Osteocyte (in vitro differentiated cells): ENCODE measurements around the gene NFE2L3. TPM values are rescaled to one million over a fixed set of nuclear protein-coding genes. Genes with fewer than 3 reads are reported as not detected.

ENCODE experiments used
- DNase-seq: peaks from one replicate; pipeline ENCODE4 v3.0.0; 2021; ENCODE audit warnings: mixed read lengths; ENCODE audit not compliant: unreplicated experiment; ENCODE audit errors: extremely low spot score
- H3K27ac Mint-ChIP-seq: one replicate; pipeline ENCODE4 v1.8.0; 2021; ENCODE audit warnings: mild to moderate bottlenecking, mixed read lengths; ENCODE audit not compliant: unreplicated experiment
- H3K27me3 Mint-ChIP-seq: one replicate; pipeline ENCODE4 v1.8.0; 2021; ENCODE audit warnings: mixed read lengths; ENCODE audit not compliant: unreplicated experiment
- H3K36me3 Mint-ChIP-seq: one replicate; pipeline ENCODE4 v1.8.0; 2021; ENCODE audit warnings: mixed read lengths; ENCODE audit not compliant: unreplicated experiment
- H3K4me1 Mint-ChIP-seq: one replicate; pipeline ENCODE4 v1.8.0; 2021; ENCODE audit warnings: mixed read lengths; ENCODE audit not compliant: unreplicated experiment
- H3K4me3 Mint-ChIP-seq: one replicate; pipeline ENCODE4 v1.8.0; 2021; ENCODE audit warnings: mild to moderate bottlenecking, moderate library complexity, mixed read lengths; ENCODE audit not compliant: unreplicated experiment
- H3K9me3 Mint-ChIP-seq: one replicate; pipeline ENCODE4 v1.8.0; 2021; ENCODE audit warnings: mixed read lengths; ENCODE audit not compliant: unreplicated experiment
- long read RNA-seq: library from polyadenylated mRNA; unstranded; transcript quantifications from one replicate; pipeline ENCODE4 v2.0.0, GENCODE V29; 2021
- total RNA-seq: library from RNA; stranded (reverse); gene quantifications from 2 replicates; pipeline ENCODE4 v1.2.1, GENCODE V29; 2021
- TF ChIP-seq, protein P1 (sequence below): fragments of 200-600 bp; sonication (generic); IDR thresholded peaks from 2 replicates; pipeline ENCODE4 v1.5.0; 2021; ENCODE audit warnings: antibody characterized with exemption, mild to moderate bottlenecking, moderate library complexity

NFE2L3 gene, protein sequence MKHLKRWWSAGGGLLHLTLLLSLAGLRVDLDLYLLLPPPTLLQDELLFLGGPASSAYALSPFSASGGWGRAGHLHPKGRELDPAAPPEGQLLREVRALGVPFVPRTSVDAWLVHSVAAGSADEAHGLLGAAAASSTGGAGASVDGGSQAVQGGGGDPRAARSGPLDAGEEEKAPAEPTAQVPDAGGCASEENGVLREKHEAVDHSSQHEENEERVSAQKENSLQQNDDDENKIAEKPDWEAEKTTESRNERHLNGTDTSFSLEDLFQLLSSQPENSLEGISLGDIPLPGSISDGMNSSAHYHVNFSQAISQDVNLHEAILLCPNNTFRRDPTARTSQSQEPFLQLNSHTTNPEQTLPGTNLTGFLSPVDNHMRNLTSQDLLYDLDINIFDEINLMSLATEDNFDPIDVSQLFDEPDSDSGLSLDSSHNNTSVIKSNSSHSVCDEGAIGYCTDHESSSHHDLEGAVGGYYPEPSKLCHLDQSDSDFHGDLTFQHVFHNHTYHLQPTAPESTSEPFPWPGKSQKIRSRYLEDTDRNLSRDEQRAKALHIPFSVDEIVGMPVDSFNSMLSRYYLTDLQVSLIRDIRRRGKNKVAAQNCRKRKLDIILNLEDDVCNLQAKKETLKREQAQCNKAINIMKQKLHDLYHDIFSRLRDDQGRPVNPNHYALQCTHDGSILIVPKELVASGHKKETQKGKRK
- total RNA-seq = 0.55 and 0.78 TPM in 2 replicates
- long read RNA-seq = 0 reads

DNA sequence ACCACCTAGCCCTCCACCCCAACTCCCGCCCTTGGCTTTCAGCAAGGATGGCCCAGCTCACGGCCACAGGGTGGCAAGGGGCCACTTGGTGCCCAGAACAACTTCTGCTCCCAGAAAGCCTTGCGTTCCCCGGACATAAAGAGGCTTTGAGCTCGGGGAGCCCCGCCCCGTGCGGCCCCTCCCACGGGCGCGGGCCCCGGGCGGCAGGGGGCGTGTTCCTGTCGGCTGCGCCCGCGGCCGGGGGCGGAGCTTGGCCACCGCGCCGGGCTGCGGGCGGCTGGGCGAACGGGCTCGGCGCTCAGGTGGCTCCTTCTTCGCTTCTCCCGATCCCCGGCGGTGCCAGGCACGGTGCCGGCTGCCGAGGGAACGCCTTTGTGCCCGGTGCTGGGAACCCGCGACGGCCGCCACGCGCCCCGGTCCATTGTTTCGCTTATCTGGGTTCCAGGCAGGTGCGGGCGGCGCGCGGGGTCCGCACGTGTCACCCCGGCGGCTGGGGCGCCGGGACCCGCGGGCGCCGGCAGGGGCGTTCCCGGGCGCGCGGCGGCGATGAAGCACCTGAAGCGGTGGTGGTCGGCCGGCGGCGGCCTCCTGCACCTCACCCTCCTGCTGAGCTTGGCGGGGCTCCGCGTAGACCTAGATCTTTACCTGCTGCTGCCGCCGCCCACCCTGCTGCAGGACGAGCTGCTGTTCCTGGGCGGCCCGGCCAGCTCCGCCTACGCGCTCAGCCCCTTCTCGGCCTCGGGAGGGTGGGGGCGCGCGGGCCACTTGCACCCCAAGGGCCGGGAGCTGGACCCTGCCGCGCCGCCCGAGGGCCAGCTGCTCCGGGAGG lies at the start of gene NFE2L3:
TSS of gene NFE2L3 (plus strand) at position 246 of the 829 bp plus-strand sequence. CDS start at position 547, 301 bp downstream.
- H3K9me3 Mint-ChIP-seq = no peaks in the 10 kb centered on the region
- TF ChIP-seq, protein P1, sequence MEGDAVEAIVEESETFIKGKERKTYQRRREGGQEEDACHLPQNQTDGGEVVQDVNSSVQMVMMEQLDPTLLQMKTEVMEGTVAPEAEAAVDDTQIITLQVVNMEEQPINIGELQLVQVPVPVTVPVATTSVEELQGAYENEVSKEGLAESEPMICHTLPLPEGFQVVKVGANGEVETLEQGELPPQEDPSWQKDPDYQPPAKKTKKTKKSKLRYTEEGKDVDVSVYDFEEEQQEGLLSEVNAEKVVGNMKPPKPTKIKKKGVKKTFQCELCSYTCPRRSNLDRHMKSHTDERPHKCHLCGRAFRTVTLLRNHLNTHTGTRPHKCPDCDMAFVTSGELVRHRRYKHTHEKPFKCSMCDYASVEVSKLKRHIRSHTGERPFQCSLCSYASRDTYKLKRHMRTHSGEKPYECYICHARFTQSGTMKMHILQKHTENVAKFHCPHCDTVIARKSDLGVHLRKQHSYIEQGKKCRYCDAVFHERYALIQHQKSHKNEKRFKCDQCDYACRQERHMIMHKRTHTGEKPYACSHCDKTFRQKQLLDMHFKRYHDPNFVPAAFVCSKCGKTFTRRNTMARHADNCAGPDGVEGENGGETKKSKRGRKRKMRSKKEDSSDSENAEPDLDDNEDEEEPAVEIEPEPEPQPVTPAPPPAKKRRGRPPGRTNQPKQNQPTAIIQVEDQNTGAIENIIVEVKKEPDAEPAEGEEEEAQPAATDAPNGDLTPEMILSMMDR = peak; percentile 9
- H3K27me3 Mint-ChIP-seq = peaks cover 42% of the 10 kb centered on the region
- no peaks in the 10 kb centered on the region for H3K36me3 Mint-ChIP-seq
- peak within 1 kb of the TSS; percentile 57 for H3K4me3 Mint-ChIP-seq
- H3K27ac Mint-ChIP-seq = no peak within 1 kb of the TSS
- peak; percentile 83 for DNase-seq
- peaks cover 30% of the 10 kb centered on the region for H3K4me1 Mint-ChIP-seq

DNA sequence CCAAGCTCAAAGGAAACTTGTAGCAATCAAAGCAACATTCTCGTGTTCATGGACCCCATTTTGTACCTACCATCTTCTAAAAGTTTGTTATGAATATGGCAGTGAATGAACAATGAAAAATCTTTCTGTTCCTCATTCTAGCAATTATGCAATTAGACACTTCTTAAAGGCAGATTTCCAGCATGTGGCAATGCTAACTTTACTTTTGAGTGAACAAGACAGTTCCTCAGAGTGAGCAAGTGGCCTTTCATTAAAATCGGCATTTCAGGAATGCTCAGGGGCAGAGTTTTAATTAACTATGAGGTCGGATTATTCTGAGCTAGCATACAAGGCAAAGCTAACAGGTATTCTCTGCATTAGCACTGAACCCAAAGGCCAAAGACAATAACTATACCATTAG lies 48.4 kb upstream of the NFE2L3 start:
- H3K27ac Mint-ChIP-seq = no peak overlapping the region
- no peak overlapping the region for H3K4me3 Mint-ChIP-seq
- TF ChIP-seq, protein P1 = no peak
- H3K9me3 Mint-ChIP-seq = no peaks in the 10 kb centered on the region
- peaks cover 6% of the 10 kb centered on the region for H3K4me1 Mint-ChIP-seq
- H3K27me3 Mint-ChIP-seq = peaks cover 19% of the 10 kb centered on the region
- no peaks in the 10 kb centered on the region for H3K36me3 Mint-ChIP-seq
- DNase-seq = no peak

DNA sequence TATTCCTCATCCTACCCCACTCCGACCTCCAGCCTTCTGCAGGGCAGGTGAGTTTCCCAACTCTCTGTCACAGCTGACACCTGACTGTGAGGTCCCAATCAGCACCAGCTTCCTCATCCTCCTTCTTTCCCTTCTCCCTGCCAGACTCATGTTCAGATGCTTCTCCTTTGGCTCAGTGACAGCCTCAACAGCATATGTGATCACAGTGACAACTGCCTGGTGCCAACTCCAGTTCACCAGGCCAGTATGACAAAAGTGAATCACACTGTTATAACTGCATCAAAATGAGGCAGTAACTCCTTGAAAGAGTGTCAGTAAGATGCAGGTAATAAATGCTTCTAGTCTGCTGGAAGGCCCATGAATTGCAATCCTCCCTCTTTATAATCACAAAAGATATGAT lies 46.8 kb upstream of the NFE2L3 start:
- no peak overlapping the region for H3K4me3 Mint-ChIP-seq
- no peak for DNase-seq
- H3K27ac Mint-ChIP-seq = no peak overlapping the region
- no peaks in the 10 kb centered on the region for H3K36me3 Mint-ChIP-seq
- H3K4me1 Mint-ChIP-seq = peaks cover 6% of the 10 kb centered on the region
- H3K9me3 Mint-ChIP-seq = no peaks in the 10 kb centered on the region
- H3K27me3 Mint-ChIP-seq = peaks cover 25% of the 10 kb centered on the region
- TF ChIP-seq, protein P1 = no peak

DNA sequence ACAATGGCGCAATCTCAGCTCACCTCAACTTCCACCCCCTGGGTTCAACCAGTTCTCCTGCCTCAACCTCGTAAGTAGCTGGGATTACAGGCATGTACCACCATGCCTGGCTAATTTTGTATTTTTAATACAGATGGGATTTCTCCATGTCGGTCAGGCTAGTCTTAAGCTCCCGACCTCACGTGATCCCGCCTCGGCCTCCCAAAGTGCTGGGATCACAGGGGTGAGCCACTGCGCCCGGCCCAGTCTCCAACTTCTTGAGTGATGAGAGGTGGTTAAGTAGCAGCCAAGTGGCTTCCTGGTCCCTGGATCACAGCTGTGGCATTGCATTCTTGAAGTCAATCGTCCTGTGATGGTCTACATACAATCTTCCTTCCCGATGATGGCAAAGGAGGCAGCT lies 46.1 kb upstream of the NFE2L3 start:
- TF ChIP-seq, protein P1 = no peak

More for the DNA sequence above, 46.1 kb upstream of the NFE2L3 start:
- Mint-ChIP-seq H3K27me3 (peaks cover 31% of the 10 kb centered on the region), H3K27ac (no peak overlapping the region), H3K9me3 (no peaks in the 10 kb centered on the region), H3K36me3 (no peaks in the 10 kb centered on the region), H3K4me3 (no peak overlapping the region), H3K4me1 (peaks cover 6% of the 10 kb centered on the region)
- DNase-seq = no peak
